WTC11 (cell line): ENCODE data around the gene KIAA2012.

Source experiments
- CREB1 ChIP-seq: sonication (generic); formaldehyde crosslinking; IDR thresholded peaks from 2 replicates; pipeline ENCODE4 v1.8.0; 2023; ENCODE audit warnings: mild to moderate bottlenecking, missing genetic modification reagents
- TP53 ChIP-seq: sonication (generic); formaldehyde crosslinking; IDR thresholded peaks from 2 replicates; pipeline ENCODE4 v1.8.1; 2023; ENCODE audit warnings: mild to moderate bottlenecking, missing genetic modification reagents
- TF ChIP-seq, protein P1 (sequence below): sonication (generic); formaldehyde crosslinking; IDR thresholded peaks from 2 replicates; pipeline ENCODE4 v1.8.1; 2022; ENCODE audit warnings: low read depth, missing genetic modification reagents, borderline replicate concordance
- TF ChIP-seq, protein P2 (sequence below): sonication (generic); formaldehyde crosslinking; IDR thresholded peaks from 2 replicates; pipeline ENCODE4 v1.8.1; 2023; ENCODE audit warnings: mild to moderate bottlenecking, missing genetic modification reagents, borderline replicate concordance
- TF ChIP-seq, protein P3 (sequence below): fragments of 200-600 bp; IDR thresholded peaks from 2 replicates; pipeline ENCODE4 v1.8.0; 2022; ENCODE audit warnings: antibody characterized with exemption
- TF ChIP-seq, protein P4 (sequence below): sonication (generic); formaldehyde crosslinking; IDR thresholded peaks from 2 replicates; pipeline ENCODE4 v1.8.1; 2023; ENCODE audit warnings: mild to moderate bottlenecking, moderate library complexity, missing genetic modification reagents
- TF ChIP-seq, protein P5 (sequence below): sonication (generic); formaldehyde crosslinking; IDR thresholded peaks from 2 replicates; pipeline ENCODE4 v1.8.0; 2022; ENCODE audit warnings: missing genetic modification reagents
- TF ChIP-seq, protein P6 (sequence below): sonication (generic); formaldehyde crosslinking; IDR thresholded peaks from 2 replicates; pipeline ENCODE4 v1.8.0; 2022; ENCODE audit warnings: mild to moderate bottlenecking, missing genetic modification reagents
- TF ChIP-seq, protein P7 (sequence below): sonication (generic); formaldehyde crosslinking; IDR thresholded peaks from 2 replicates; pipeline ENCODE4 v1.8.1; 2023; ENCODE audit warnings: mild to moderate bottlenecking, missing genetic modification reagents, moderate library complexity

DNA sequence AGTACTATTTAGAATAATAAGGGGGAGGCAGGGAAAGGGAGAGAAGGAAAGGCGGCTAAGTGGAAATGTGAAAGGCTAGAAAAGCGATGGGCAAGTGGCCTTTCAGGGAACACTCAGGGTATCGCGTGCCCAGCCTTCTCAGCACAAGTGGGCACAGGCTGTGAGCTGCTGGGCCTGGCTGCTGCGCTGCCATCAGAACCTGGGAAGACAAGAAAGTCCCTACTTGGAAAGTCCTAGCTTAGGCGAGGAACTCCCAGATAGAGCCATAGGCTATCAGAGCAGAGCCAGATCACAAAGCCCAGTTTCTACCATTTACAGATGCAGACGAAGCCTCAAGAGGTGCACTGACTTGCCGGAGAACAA lies 49.2 kb upstream of the KIAA2012 start:
- TF ChIP-seq, protein P1, sequence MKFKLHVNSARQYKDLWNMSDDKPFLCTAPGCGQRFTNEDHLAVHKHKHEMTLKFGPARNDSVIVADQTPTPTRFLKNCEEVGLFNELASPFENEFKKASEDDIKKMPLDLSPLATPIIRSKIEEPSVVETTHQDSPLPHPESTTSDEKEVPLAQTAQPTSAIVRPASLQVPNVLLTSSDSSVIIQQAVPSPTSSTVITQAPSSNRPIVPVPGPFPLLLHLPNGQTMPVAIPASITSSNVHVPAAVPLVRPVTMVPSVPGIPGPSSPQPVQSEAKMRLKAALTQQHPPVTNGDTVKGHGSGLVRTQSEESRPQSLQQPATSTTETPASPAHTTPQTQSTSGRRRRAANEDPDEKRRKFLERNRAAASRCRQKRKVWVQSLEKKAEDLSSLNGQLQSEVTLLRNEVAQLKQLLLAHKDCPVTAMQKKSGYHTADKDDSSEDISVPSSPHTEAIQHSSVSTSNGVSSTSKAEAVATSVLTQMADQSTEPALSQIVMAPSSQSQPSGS (CRISPR knock-in tag), result no peak
- TF ChIP-seq, protein P2, sequence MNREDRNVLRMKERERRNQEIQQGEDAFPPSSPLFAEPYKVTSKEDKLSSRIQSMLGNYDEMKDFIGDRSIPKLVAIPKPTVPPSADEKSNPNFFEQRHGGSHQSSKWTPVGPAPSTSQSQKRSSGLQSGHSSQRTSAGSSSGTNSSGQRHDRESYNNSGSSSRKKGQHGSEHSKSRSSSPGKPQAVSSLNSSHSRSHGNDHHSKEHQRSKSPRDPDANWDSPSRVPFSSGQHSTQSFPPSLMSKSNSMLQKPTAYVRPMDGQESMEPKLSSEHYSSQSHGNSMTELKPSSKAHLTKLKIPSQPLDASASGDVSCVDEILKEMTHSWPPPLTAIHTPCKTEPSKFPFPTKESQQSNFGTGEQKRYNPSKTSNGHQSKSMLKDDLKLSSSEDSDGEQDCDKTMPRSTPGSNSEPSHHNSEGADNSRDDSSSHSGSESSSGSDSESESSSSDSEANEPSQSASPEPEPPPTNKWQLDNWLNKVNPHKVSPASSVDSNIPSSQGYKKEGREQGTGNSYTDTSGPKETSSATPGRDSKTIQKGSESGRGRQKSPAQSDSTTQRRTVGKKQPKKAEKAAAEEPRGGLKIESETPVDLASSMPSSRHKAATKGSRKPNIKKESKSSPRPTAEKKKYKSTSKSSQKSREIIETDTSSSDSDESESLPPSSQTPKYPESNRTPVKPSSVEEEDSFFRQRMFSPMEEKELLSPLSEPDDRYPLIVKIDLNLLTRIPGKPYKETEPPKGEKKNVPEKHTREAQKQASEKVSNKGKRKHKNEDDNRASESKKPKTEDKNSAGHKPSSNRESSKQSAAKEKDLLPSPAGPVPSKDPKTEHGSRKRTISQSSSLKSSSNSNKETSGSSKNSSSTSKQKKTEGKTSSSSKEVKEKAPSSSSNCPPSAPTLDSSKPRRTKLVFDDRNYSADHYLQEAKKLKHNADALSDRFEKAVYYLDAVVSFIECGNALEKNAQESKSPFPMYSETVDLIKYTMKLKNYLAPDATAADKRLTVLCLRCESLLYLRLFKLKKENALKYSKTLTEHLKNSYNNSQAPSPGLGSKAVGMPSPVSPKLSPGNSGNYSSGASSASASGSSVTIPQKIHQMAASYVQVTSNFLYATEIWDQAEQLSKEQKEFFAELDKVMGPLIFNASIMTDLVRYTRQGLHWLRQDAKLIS (CRISPR knock-in tag), result no peak
- TF ChIP-seq, protein P3, sequence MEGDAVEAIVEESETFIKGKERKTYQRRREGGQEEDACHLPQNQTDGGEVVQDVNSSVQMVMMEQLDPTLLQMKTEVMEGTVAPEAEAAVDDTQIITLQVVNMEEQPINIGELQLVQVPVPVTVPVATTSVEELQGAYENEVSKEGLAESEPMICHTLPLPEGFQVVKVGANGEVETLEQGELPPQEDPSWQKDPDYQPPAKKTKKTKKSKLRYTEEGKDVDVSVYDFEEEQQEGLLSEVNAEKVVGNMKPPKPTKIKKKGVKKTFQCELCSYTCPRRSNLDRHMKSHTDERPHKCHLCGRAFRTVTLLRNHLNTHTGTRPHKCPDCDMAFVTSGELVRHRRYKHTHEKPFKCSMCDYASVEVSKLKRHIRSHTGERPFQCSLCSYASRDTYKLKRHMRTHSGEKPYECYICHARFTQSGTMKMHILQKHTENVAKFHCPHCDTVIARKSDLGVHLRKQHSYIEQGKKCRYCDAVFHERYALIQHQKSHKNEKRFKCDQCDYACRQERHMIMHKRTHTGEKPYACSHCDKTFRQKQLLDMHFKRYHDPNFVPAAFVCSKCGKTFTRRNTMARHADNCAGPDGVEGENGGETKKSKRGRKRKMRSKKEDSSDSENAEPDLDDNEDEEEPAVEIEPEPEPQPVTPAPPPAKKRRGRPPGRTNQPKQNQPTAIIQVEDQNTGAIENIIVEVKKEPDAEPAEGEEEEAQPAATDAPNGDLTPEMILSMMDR, result no peak
- TF ChIP-seq, protein P4, sequence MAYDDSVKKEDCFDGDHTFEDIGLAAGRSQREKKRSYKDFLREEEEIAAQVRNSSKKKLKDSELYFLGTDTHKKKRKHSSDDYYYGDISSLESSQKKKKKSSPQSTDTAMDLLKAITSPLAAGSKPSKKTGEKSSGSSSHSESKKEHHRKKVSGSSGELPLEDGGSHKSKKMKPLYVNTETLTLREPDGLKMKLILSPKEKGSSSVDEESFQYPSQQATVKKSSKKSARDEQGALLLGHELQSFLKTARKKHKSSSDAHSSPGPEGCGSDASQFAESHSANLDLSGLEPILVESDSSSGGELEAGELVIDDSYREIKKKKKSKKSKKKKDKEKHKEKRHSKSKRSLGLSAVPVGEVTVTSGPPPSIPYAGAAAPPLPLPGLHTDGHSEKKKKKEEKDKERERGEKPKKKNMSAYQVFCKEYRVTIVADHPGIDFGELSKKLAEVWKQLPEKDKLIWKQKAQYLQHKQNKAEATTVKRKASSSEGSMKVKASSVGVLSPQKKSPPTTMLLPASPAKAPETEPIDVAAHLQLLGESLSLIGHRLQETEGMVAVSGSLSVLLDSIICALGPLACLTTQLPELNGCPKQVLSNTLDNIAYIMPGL, result no peak
- TF ChIP-seq CREB1 (CRISPR knock-in tag) (no peak), TP53 (CRISPR knock-in tag) (no peak)
- TF ChIP-seq, protein P5, sequence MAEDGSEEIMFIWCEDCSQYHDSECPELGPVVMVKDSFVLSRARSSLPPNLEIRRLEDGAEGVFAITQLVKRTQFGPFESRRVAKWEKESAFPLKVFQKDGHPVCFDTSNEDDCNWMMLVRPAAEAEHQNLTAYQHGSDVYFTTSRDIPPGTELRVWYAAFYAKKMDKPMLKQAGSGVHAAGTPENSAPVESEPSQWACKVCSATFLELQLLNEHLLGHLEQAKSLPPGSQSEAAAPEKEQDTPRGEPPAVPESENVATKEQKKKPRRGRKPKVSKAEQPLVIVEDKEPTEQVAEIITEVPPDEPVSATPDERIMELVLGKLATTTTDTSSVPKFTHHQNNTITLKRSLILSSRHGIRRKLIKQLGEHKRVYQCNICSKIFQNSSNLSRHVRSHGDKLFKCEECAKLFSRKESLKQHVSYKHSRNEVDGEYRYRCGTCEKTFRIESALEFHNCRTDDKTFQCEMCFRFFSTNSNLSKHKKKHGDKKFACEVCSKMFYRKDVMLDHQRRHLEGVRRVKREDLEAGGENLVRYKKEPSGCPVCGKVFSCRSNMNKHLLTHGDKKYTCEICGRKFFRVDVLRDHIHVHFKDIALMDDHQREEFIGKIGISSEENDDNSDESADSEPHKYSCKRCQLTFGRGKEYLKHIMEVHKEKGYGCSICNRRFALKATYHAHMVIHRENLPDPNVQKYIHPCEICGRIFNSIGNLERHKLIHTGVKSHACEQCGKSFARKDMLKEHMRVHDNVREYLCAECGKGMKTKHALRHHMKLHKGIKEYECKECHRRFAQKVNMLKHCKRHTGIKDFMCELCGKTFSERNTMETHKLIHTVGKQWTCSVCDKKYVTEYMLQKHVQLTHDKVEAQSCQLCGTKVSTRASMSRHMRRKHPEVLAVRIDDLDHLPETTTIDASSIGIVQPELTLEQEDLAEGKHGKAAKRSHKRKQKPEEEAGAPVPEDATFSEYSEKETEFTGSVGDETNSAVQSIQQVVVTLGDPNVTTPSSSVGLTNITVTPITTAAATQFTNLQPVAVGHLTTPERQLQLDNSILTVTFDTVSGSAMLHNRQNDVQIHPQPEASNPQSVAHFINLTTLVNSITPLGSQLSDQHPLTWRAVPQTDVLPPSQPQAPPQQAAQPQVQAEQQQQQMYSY, result no peak
- TF ChIP-seq, protein P6, sequence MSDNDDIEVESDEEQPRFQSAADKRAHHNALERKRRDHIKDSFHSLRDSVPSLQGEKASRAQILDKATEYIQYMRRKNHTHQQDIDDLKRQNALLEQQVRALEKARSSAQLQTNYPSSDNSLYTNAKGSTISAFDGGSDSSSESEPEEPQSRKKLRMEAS (CRISPR knock-in tag), result no peak
- TF ChIP-seq, protein P7, sequence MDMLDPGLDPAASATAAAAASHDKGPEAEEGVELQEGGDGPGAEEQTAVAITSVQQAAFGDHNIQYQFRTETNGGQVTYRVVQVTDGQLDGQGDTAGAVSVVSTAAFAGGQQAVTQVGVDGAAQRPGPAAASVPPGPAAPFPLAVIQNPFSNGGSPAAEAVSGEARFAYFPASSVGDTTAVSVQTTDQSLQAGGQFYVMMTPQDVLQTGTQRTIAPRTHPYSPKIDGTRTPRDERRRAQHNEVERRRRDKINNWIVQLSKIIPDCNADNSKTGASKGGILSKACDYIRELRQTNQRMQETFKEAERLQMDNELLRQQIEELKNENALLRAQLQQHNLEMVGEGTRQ (CRISPR knock-in tag), result no peak
